GM12891 (cell line): ENCODE measurements around the gene ULBP3.

Source experiments
- POLR2A ChIP-seq: IDR thresholded peaks from 2 replicates; pipeline ENCODE4 v1.6.1; 2011; ENCODE audit warnings: low read depth, low read length, control low read depth
- POLR2AphosphoS5 ChIP-seq: IDR thresholded peaks from 2 replicates; pipeline ENCODE4 v1.6.1; 2011; ENCODE audit warnings: low read depth, low read length, control low read depth
- POU2F2 ChIP-seq: IDR thresholded peaks from 2 replicates; pipeline ENCODE4 v1.6.1; 2011; ENCODE audit warnings: low read depth, mild to moderate bottlenecking, control low read depth, low read length, moderate library complexity
- TAF1 ChIP-seq: IDR thresholded peaks from 2 replicates; pipeline ENCODE4 v1.6.1; 2011; ENCODE audit warnings: low read depth, low read length, control low read depth

- TF ChIP-seq POLR2A (no peak), TAF1 (no peak), POLR2AphosphoS5 (no peak), POU2F2 (no peak)
Observed at GRCh38 chr6:150076196-150076893, 7.4 kb upstream of the ULBP3 start.
